SHP77 (cell line): Measurements from ENCODE around the gene IFNGR2.
A peak's percentile ranks its signal among the peaks of the same experiment; 100 is the strongest.
"Not testable (repeated sequence)": the region's sequence is repeated elsewhere in the genome, so short reads cannot be mapped to it uniquely, and the experiment has no call there.

Experiments used
- DNase-seq, 2 experiments: peaks; one replicate each; lab custom pipeline; 2025; lab: John Stamatoyannopoulos, UW

IFNGR2 gene

GRCh38 chr21:33377221-33377920, 25.8 kb upstream of the IFNGR2 start:
- DNase-seq = no peak

GRCh38 chr21:33378081-33378480, 25.1 kb upstream of the IFNGR2 start:
- DNase-seq = no peak

GRCh38 chr21:33379934-33380333, 23.3 kb upstream of the IFNGR2 start:
- DNase-seq = not testable (repeated sequence)

GRCh38 chr21:33380483-33380998, 22.7 kb upstream of the IFNGR2 start:
- DNase-seq = peak; percentile 54 to 77

- DNase-seq = not testable (repeated sequence)
Measured at GRCh38 chr21:33381381-33381780, 21.8 kb upstream of the IFNGR2 start.

GRCh38 chr21:33383056-33383888, 19.9 kb upstream of the IFNGR2 start:
- no peak for DNase-seq

GRCh38 chr21:33384841-33385331, 18.3 kb upstream of the IFNGR2 start:
- DNase-seq = no peak

- DNase-seq = no peak
Measured at GRCh38 chr21:33386222-33386784, 16.9 kb upstream of the IFNGR2 start.

GRCh38 chr21:33387294-33387693, 15.9 kb upstream of the IFNGR2 start:
- no peak for DNase-seq

GRCh38 chr21:33388188-33388587, 15.0 kb upstream of the IFNGR2 start:
- DNase-seq = no peak

GRCh38 chr21:33390479-33390878, 12.7 kb upstream of the IFNGR2 start:
- no peak for DNase-seq

- DNase-seq = no peak
Measured at GRCh38 chr21:33391656-33392055, 11.6 kb upstream of the IFNGR2 start.

- DNase-seq = no peak
Measured at GRCh38 chr21:33392284-33392985, 10.8 kb upstream of the IFNGR2 start.

GRCh38 chr21:33393348-33393747, 9.9 kb upstream of the IFNGR2 start:
- DNase-seq = no peak

- DNase-seq = no peak
Measured at GRCh38 chr21:33394260-33394659, 9.0 kb upstream of the IFNGR2 start.

- DNase-seq = no peak
Measured at GRCh38 chr21:33395891-33396331, 7.3 kb upstream of the IFNGR2 start.

- DNase-seq = no peak
Measured at GRCh38 chr21:33396436-33396835, 6.8 kb upstream of the IFNGR2 start.

GRCh38 chr21:33396951-33397350, 6.3 kb upstream of the IFNGR2 start:
- no peak for DNase-seq

GRCh38 chr21:33397717-33398116, 5.5 kb upstream of the IFNGR2 start:
- no peak for DNase-seq

GRCh38 chr21:33398361-33398760, 4.9 kb upstream of the IFNGR2 start:
- no peak for DNase-seq

GRCh38 chr21:33401630-33401992, 1.6 kb upstream of the IFNGR2 start:
- DNase-seq = no peak
